Activated naive CD8-positive, alpha-beta T cell treated with anti-CD3 and anti-CD28 coated beads, Interleukin-2, amount 50 U/mL, for 24 hours (primary cell): ENCODE data around the gene NAXD.

ENCODE experiments used
- ATAC-seq: fragments of 150-1000 bp; cut with Tn5 transposase; one replicate; pipeline ENCODE4 v1.10.0; 2021
- DNase-seq: peaks from one replicate; pipeline ENCODE4 v3.0.0; 2021
- H3K27ac Mint-ChIP-seq: one replicate; pipeline ENCODE4 v1.8.0; 2021; ENCODE audit warnings: mild to moderate bottlenecking, mixed read lengths
- H3K27me3 Mint-ChIP-seq: one replicate; pipeline ENCODE4 v1.8.0; 2021; ENCODE audit warnings: mixed read lengths
- H3K36me3 Mint-ChIP-seq: one replicate; pipeline ENCODE4 v1.8.0; 2021; ENCODE audit warnings: low read depth, mixed read lengths
- H3K4me1 Mint-ChIP-seq: one replicate; pipeline ENCODE4 v1.8.0; 2021; ENCODE audit warnings: mixed read lengths
- H3K4me3 Mint-ChIP-seq: one replicate; pipeline ENCODE4 v1.8.0; 2021; ENCODE audit warnings: mild to moderate bottlenecking, moderate library complexity, mixed read lengths
- H3K9me3 Mint-ChIP-seq: one replicate; pipeline ENCODE4 v1.8.0; 2021; ENCODE audit warnings: mixed read lengths

NAXD gene

DNA sequence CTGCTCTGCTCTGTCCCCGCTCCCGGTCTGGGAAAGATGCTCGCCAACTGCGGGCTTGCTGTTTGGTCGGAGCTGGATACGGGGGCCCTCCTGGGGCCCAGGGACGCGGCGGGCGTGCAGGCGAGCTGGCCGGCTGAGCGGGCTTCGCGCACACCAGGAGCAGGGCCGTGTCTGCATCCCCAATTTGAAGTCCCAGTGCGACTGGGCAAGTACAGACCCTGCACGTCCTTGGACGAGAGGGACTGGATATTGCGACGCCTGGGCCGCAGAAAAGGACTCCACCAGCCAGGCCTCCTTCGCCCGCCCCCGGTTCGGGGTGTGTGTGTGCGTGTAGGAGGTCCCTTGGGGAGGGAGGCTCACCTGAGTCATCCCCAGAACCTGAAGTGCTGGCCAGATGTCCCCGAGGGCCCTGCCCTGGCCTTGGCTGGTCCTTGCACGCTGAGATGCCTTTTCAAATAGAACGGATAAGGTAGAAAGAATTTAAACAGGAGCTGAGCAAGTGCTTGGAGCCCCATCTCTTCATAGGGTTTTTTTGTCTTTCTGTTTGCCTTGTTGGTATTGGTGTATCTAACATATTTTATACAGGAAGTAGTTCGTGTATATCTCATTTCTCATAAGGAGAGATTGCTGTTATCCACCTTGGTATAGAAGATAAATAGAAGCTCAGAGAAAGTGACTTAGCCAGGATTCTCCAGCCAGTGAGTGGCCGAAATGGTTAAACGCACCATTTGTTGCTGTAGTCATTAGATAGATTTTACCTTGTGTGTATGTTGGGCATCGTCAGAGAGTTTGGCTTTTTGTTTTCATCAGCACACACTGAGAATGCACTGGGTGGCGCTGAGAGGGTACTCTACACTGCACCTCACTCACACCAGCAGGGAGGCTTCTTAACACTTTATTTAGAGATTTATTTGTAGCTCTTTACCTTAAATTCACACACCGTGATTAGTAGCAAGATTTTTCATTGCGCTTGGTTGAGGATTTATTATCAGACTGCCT is 1.1 kb downstream of the NAXD start:
- ATAC-seq (peak; percentile 50), DNase-seq (peak; percentile 45)
- Mint-ChIP-seq H3K9me3 (peaks cover 6% of the 10 kb centered on the region), H3K36me3 (no peaks in the 10 kb centered on the region), H3K4me3 (peak overlapping the region; percentile 90), H3K27ac (peak overlapping the region; percentile 91), H3K4me1 (peaks cover 48% of the 10 kb centered on the region), H3K27me3 (no peaks in the 10 kb centered on the region)

- ATAC-seq (no peak), DNase-seq (no peak)
- Mint-ChIP-seq H3K36me3 (peaks cover 1% of the 10 kb centered on the region), H3K9me3 (peaks cover 6% of the 10 kb centered on the region), H3K27me3 (no peaks in the 10 kb centered on the region), H3K4me3 (peak overlapping the region; percentile 90), H3K4me1 (peaks cover 45% of the 10 kb centered on the region), H3K27ac (no peak overlapping the region)
Measured at GRCh38 chr13:110617321-110618072, 2.2 kb downstream of the NAXD start.

DNA sequence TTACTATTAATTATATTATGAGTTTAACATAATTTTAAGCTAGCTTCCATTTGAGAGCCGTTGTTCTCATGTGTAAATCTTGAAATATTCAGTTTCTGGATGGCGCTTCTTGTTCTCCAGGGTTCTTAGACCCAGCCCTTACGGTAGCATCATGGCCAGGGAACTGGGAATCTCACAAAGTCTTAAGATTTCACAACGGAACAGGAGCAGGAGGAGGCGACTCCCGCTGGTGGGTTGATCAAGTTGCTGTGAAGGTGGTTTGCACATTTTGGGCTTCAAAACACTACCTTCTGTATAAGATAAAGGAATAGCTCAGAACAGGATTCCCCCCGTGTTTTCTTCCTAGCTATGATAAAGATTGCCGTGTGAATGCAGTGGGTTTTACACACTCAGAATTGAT is 2.8 kb downstream of the NAXD start:
- ATAC-seq (no peak), DNase-seq (no peak)
- H3K4me3 Mint-ChIP-seq: no peak overlapping the region
- H3K4me1 Mint-ChIP-seq: peaks cover 45% of the 10 kb centered on the region
- H3K27me3 Mint-ChIP-seq: no peaks in the 10 kb centered on the region
- no peak overlapping the region for H3K27ac Mint-ChIP-seq
- H3K36me3 Mint-ChIP-seq: peaks cover 5% of the 10 kb centered on the region
- H3K9me3 Mint-ChIP-seq: peaks cover 6% of the 10 kb centered on the region

- H3K27ac Mint-ChIP-seq: no peak overlapping the region
- H3K36me3 Mint-ChIP-seq: peaks cover 5% of the 10 kb centered on the region
Measured at GRCh38 chr13:110618780-110619179, 3.4 kb downstream of the NAXD start.

DNA sequence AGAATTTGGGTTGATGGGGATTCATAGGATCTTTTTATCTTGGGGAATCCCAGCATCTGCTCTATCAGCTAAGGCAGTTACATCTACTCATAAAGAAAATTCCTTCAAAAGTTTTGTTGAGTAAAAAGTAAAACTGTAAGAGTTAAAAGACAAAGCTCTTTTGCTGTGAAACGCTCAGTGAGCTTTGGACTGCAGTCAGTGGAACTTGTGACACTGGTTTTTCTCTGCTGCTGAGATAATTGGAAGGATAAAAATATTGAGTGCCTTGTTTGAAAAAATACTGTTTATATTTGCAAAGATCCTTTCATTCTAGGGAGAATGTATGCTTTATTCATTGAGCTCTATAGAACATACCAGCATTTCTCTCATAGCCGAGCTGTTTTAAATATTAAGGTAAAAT is 5.3 kb downstream of the NAXD start:
- H3K27me3 Mint-ChIP-seq: no peaks in the 10 kb centered on the region
- no peak for ATAC-seq

More at GRCh38 chr13:110618780-110619179, 3.4 kb downstream of the NAXD start:
- DNase-seq (no peak), ATAC-seq (no peak)
- H3K4me1 Mint-ChIP-seq: peaks cover 45% of the 10 kb centered on the region
- no peak overlapping the region for H3K4me3 Mint-ChIP-seq
- H3K27me3 Mint-ChIP-seq: no peaks in the 10 kb centered on the region
- peaks cover 3% of the 10 kb centered on the region for H3K9me3 Mint-ChIP-seq

GRCh38 chr13:110624766-110625756 is 9.7 kb downstream of the NAXD start:
- no peaks in the 10 kb centered on the region for H3K27me3 Mint-ChIP-seq
- no peaks in the 10 kb centered on the region for H3K9me3 Mint-ChIP-seq
- ATAC-seq: no peak
- no peak for DNase-seq
- H3K27ac Mint-ChIP-seq: no peak overlapping the region
- H3K4me1 Mint-ChIP-seq: peaks cover 27% of the 10 kb centered on the region
- H3K36me3 Mint-ChIP-seq: peaks cover 17% of the 10 kb centered on the region
- no peak overlapping the region for H3K4me3 Mint-ChIP-seq

More for the DNA sequence above, 5.3 kb downstream of the NAXD start:
- Mint-ChIP-seq H3K36me3 (peaks cover 5% of the 10 kb centered on the region), H3K4me1 (peaks cover 38% of the 10 kb centered on the region), H3K9me3 (no peaks in the 10 kb centered on the region), H3K4me3 (no peak overlapping the region), H3K27ac (no peak overlapping the region)
- no peak for DNase-seq

DNA sequence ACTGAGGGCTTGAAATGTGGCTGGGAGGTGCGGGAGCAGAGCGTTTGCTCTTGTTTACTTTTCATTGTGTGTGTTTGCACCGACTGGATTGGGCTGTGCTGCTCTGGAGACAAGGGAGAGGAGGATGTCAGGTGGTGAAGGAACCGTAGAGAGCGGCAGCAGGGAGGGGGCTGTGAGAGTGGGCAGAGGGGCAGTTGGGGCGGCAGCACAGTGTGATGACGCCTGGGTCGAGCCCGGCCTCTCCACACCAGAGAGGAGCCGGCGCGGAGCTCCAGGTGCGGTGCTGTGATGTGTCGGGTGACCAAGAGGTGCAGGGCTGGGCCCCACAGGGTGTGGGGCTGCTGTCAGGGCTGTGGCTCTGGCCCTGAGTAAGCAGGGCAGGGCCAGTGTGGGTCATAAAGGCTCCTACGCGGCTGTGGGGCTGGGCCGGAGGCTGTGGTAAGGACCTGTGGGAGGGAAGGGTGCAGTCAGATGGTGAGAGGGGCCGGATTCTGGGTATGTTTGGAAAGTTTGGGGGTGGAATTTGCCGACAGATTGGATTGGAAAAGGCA is 10.5 kb downstream of the NAXD start:
- ATAC-seq: no peak
- peaks cover 25% of the 10 kb centered on the region for H3K4me1 Mint-ChIP-seq
- H3K27ac Mint-ChIP-seq: no peak overlapping the region
- no peaks in the 10 kb centered on the region for H3K9me3 Mint-ChIP-seq
- no peak overlapping the region for H3K4me3 Mint-ChIP-seq
- no peaks in the 10 kb centered on the region for H3K27me3 Mint-ChIP-seq
- no peak for DNase-seq
- peaks cover 17% of the 10 kb centered on the region for H3K36me3 Mint-ChIP-seq

DNA sequence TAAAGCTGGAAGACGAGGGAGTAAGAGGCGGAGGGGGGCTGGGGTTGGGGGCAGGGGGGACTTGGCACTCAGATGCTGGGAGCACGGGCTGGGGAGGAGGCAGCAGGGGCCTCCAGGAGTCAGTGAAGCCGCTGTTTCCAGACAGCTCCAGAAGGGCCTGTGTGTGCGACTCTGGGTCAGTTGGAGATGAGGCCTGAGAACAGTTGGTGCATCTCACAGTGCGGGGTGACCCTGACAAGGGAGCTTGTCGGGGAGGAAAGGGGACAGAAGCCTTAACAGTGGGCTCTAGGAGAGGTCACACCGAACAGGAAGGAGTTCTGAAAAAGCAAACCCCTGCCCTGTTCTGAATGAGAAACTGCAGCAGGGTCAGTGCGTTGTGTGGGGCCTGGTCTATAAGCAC is 11.2 kb downstream of the NAXD start:
- Mint-ChIP-seq H3K4me1 (peaks cover 27% of the 10 kb centered on the region), H3K27me3 (no peaks in the 10 kb centered on the region), H3K27ac (no peak overlapping the region), H3K36me3 (peaks cover 17% of the 10 kb centered on the region), H3K4me3 (no peak overlapping the region), H3K9me3 (no peaks in the 10 kb centered on the region)
- ATAC-seq (no peak), DNase-seq (no peak)

DNA sequence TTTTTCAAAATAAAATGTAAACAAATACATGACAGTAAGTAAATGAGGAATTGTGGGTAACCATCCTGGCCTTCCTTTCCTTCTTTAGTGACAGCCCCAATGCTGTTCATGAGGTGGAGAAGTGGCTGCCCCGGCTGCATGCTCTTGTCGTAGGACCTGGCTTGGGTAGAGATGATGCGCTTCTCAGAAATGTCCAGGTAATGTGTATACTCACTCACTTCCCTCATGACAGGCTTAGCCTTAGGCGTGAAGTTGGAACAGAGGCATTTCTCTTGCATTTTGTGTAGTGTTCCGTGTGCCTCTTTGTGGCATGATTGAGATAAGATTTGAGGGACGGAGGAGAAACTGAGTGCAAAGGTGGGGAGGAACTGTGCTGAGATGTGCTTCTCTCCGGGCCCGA is 12.0 kb downstream of the NAXD start:
- Mint-ChIP-seq H3K4me1 (peaks cover 26% of the 10 kb centered on the region), H3K9me3 (no peaks in the 10 kb centered on the region), H3K27ac (peak overlapping the region; percentile 23), H3K4me3 (no peak overlapping the region), H3K36me3 (peaks cover 20% of the 10 kb centered on the region), H3K27me3 (no peaks in the 10 kb centered on the region)
- ATAC-seq (no peak), DNase-seq (no peak)

- Mint-ChIP-seq H3K4me1 (peaks cover 26% of the 10 kb centered on the region), H3K27ac (peak overlapping the region; percentile 23), H3K36me3 (peaks cover 18% of the 10 kb centered on the region), H3K4me3 (no peak overlapping the region), H3K9me3 (no peaks in the 10 kb centered on the region), H3K27me3 (no peaks in the 10 kb centered on the region)
- DNase-seq (no peak), ATAC-seq (no peak)
Measured at GRCh38 chr13:110627761-110628476, 12.6 kb downstream of the NAXD start.

GRCh38 chr13:110628477-110628793 is 13.1 kb downstream of the NAXD start:
- H3K27me3 Mint-ChIP-seq: no peaks in the 10 kb centered on the region
- ATAC-seq (no peak), DNase-seq (no peak)
- no peaks in the 10 kb centered on the region for H3K9me3 Mint-ChIP-seq
- H3K4me1 Mint-ChIP-seq: peaks cover 26% of the 10 kb centered on the region
- H3K4me3 Mint-ChIP-seq: no peak overlapping the region
- peaks cover 16% of the 10 kb centered on the region for H3K36me3 Mint-ChIP-seq
- no peak overlapping the region for H3K27ac Mint-ChIP-seq

DNA sequence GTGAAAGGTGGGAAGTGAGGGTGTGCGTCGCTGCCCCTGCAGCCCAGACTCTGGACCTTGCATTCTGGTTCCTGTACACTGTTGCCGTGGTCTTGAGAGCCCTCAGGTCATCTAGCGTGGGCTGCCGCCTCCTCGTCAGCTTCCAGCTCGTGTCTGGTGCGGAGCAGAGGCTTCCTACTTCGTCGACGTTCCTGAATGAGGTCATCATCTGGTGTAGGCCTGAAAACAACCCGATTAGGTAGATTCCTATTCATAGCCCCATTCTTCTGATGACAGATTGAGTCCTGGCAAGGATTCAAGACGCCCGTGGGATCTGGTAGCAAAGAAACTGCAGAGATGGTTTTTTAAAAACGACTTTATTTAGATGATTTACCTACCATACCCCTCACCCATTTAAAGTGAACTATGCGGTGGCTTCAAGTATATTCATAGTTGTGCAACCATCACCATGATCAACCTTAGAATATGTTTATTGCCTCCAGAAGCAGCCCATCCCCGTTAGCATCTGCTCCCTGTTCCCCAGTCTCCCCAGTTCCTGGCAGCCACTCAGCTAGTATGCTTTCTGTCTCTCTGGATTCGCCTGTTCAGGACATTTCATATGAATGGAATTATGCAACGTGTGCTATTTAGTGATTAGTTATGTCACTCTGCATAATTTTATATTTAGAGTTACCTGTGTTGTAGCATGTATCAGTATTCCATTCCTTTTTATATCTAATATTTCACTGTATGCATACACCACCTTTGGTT is 13.8 kb downstream of the NAXD start:
- no peak for DNase-seq
- H3K27ac Mint-ChIP-seq: no peak overlapping the region
- no peak overlapping the region for H3K4me3 Mint-ChIP-seq
- H3K36me3 Mint-ChIP-seq: peaks cover 16% of the 10 kb centered on the region
- H3K9me3 Mint-ChIP-seq: no peaks in the 10 kb centered on the region
- H3K27me3 Mint-ChIP-seq: no peaks in the 10 kb centered on the region
- H3K4me1 Mint-ChIP-seq: peaks cover 26% of the 10 kb centered on the region
- no peak for ATAC-seq

GRCh38 chr13:110629735-110630134 is 14.4 kb downstream of the NAXD start:
- no peak for DNase-seq
- Mint-ChIP-seq H3K36me3 (peaks cover 16% of the 10 kb centered on the region), H3K27ac (peak overlapping the region; percentile 32), H3K27me3 (no peaks in the 10 kb centered on the region), H3K4me3 (no peak overlapping the region), H3K4me1 (peaks cover 26% of the 10 kb centered on the region), H3K9me3 (no peaks in the 10 kb centered on the region)
- peak; percentile 57 for ATAC-seq
